Articular chondrocyte of knee joint (primary cell): ENCODE data around the gene STPG2. TPM values are rescaled to one million over a fixed set of nuclear protein-coding genes. Genes with fewer than 3 reads are reported as not detected.

Source experiments
- total RNA-seq: library from RNA; depleted of rRNA; stranded (reverse); fragments of >200 nt; gene quantifications from 2 replicates; pipeline ENCODE4 v1.2.3, GENCODE V29; 2012

Gene STPG2
- total RNA-seq: 0.13 and 0.65 TPM in 2 replicates

DNA sequence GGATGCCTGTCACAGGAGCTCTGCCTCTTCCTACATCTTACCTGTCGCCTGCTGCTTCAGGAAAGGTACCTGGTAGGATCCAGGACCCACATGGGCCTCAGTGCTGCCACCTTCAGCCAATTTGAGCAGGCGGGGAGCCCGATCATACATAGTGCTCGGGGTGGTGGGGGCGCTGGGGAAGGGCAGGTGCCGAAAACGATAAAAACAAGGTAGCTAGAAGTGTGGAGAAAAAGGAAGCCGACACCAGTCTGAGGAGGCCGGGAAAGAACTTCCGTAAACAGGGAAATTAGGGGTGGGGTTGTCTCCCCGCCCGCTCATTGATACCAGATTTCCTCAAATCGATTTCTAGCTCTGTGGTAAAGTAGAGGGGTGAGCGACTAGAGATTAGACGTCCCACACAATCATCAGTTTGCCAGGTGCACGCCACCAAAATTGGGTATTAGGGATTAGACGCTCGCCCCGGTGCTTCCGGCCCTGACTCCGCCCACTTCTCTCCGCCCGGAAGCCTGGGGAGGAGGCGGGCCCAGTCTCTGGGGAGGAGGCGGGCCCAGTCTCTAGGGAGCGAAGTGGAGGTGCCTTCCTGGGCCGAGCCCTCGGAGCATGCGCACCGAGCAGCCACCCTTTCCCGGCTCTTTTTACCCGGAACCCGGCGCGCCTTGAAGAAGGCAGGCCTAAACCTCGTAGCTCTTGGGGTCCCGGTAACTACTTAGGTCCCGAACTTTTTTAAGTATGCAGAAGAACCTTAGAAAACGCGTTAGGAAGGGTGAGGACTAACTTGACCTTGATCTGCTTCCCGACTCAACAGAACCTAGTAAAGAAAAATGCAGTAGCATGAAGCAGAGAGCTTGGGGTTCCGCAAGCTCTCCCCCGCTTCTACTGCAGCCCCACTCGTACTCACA is at the start of gene STPG2:
Gene STPG2 (minus strand): TSS at position 476 of the 899 bp plus-strand sequence.

Other genes with a start within 250 kb of the STPG2 start
- 46.9 and 48.6 TPM in 2 replicates for gene RAP1GDS1, start 117.9 kb upstream of the STPG2 start, total RNA-seq